Fibroblast of skin of scalp (primary cell): ENCODE data around the gene CAMTA1.

ENCODE experiments used
- DNase-seq: peaks from one replicate; pipeline ENCODE4 v3.0.0-alpha.2; 2013

Gene CAMTA1

GRCh38 chr1:6984986-6985385 lies 199.7 kb downstream of the CAMTA1 start:
- no peak for DNase-seq

GRCh38 chr1:6985549-6986276 lies 200.5 kb downstream of the CAMTA1 start:
- DNase-seq = no peak

GRCh38 chr1:6986281-6986680 lies 201.0 kb downstream of the CAMTA1 start:
- DNase-seq = no peak

GRCh38 chr1:6987940-6988339 lies 202.7 kb downstream of the CAMTA1 start:
- no peak for DNase-seq

- DNase-seq = no peak
Observed at GRCh38 chr1:6988796-6989195, 203.5 kb downstream of the CAMTA1 start.

GRCh38 chr1:6989212-6990159 lies 204.2 kb downstream of the CAMTA1 start:
- DNase-seq = no peak

GRCh38 chr1:6991266-6991665 lies 206.0 kb downstream of the CAMTA1 start:
- peak; percentile 87 for DNase-seq

- DNase-seq = no peak
Observed at GRCh38 chr1:6995789-6996188, 210.5 kb downstream of the CAMTA1 start.

- no peak for DNase-seq
Observed at GRCh38 chr1:6996371-6996770, 211.1 kb downstream of the CAMTA1 start.

GRCh38 chr1:6996866-6997265 lies 211.6 kb downstream of the CAMTA1 start:
- DNase-seq = no peak

- no peak for DNase-seq
Observed at GRCh38 chr1:6998267-6998666, 213.0 kb downstream of the CAMTA1 start.

- no peak for DNase-seq
Observed at GRCh38 chr1:6999826-7000225, 214.6 kb downstream of the CAMTA1 start.

- DNase-seq = no peak
Observed at GRCh38 chr1:7000720-7001119, 215.5 kb downstream of the CAMTA1 start.

GRCh38 chr1:7002728-7003127 lies 217.5 kb downstream of the CAMTA1 start:
- no peak for DNase-seq

- no peak for DNase-seq
Observed at GRCh38 chr1:7003676-7004075, 218.4 kb downstream of the CAMTA1 start.

GRCh38 chr1:7004181-7004580 lies 218.9 kb downstream of the CAMTA1 start:
- DNase-seq = no peak

GRCh38 chr1:7005762-7006161 lies 220.5 kb downstream of the CAMTA1 start:
- DNase-seq = no peak

- no peak for DNase-seq
Observed at GRCh38 chr1:7006996-7007871, 222.0 kb downstream of the CAMTA1 start.

GRCh38 chr1:7007902-7008301 lies 222.6 kb downstream of the CAMTA1 start:
- no peak for DNase-seq

- DNase-seq = no peak
Observed at GRCh38 chr1:7008331-7008730, 223.1 kb downstream of the CAMTA1 start.

- no peak for DNase-seq
Observed at GRCh38 chr1:7008975-7009740, 223.9 kb downstream of the CAMTA1 start.
